ENCODE measurements around the gene CDYL2.
"Not testable (repeated sequence)": the region's sequence is repeated elsewhere in the genome, so short reads cannot be mapped to it uniquely, and the experiment has no call there.

The CDYL2 gene

DNA sequence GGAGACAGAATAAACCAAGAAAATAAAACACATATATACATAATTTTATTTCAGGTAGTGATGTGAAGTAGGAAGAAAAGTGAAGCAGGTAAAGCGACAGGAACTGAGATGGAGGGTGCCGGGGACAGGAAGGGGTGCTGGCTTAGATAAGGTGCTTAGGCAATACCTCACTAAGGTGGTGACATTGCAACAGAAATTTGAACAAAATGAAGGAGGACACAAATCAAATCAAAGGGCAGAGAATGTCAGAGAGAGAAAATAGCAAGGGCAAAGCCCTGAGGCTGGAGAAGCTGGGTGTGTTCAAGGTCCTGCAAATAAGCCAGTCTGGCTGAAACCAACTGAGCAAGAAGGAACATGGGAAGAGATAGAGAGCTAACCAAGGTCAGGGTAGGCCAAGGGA is 5.0 kb upstream of the CDYL2 start:
- no peak for DNase-seq (ENCODE audit: low read depth in 1 of 2, low spot score in 1 of 2)

DNA sequence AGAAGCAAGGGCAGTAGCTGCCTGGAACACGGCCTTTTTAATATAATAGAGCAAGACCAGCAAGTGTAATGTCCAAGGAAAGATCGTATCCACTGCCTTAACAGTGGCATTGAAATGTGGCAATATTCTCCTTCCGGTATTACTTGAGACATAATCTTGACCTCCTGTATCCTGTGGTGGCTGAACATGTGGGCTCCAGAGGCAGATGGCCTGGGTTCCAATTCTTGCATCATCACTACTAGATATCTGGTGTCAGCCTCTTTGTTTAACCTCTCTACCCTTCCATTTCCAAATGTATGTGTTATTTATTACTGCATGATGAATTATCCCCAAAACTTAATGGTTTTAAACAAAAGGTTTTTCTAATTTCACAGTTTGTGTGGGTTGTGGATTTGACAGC is 3.5 kb upstream of the CDYL2 start:
- no peak for DNase-seq (ENCODE audit: low read depth in 1 of 2, low spot score in 1 of 2)

DNA sequence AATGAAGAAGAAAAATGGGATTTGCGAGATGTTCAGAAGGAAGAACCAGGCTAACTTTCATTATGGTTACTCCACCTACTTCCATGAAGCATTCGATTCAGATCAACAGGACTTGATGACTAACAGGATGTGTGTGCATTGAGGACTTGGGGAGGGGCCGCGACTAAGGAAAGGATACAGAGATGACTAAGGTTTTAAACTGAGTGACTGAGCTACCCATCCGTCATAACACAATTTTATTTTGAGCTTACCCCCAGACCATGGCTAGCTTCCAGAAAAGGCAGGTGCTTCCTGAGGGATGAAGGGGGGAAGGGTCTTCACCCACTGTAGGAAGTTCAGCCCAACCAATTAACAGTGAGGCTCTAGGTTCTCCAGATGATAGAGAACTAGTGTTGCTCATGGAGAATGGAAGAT is 2.5 kb upstream of the CDYL2 start:
- peak; percentile 8 to 17 for DNase-seq (ENCODE audit: low read depth in 1 of 2, low spot score in 1 of 2)

DNA sequence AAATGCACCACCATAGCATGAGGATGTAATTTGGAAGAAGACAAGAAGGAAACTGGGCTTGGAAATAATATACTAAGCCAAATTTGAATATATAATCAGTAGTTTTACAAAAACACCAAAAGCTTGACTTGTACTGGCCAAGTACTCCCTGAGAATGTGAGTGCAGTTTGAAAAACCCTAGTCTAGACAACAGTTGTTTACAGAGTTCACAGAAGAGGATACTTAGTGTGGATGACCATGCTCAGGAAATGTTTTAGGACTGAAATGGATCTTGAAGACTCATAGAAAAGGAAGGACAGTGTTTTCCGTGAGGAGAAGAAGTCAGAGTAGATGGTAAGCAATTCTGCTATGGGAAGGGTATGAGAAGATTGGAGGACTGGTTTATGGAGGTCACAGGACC is 1.9 kb upstream of the CDYL2 start:
- no peak for DNase-seq (ENCODE audit: low read depth in 1 of 2, low spot score in 1 of 2)

DNA sequence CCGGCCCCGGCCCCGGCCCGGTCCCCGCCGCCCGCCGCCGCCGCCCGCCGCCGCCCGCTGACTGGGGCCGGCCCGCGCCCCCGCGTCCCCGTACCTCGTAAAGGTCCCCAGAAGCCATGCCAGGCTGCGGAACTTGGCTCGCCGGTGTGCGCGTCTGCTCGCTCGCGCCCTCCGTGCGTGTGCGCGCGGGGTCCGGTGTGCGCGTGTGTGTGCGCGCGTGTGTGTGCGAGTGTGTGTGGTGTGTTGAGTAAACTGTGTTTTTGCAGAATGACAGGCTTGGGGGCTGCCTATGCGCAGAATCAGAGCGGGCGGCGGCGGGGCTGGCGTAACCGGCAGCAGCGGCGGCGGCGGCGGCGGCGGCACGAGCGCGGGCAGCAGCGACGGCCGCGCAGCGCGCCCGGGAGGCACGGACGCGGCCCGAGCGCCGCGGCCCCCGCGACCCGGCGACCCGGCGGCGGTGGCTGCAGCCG is 307 bp downstream of the CDYL2 start:
- DNase-seq (ENCODE audit: low read depth in 1 of 2, low spot score in 1 of 2): peak; percentile 33 to 50

DNA sequence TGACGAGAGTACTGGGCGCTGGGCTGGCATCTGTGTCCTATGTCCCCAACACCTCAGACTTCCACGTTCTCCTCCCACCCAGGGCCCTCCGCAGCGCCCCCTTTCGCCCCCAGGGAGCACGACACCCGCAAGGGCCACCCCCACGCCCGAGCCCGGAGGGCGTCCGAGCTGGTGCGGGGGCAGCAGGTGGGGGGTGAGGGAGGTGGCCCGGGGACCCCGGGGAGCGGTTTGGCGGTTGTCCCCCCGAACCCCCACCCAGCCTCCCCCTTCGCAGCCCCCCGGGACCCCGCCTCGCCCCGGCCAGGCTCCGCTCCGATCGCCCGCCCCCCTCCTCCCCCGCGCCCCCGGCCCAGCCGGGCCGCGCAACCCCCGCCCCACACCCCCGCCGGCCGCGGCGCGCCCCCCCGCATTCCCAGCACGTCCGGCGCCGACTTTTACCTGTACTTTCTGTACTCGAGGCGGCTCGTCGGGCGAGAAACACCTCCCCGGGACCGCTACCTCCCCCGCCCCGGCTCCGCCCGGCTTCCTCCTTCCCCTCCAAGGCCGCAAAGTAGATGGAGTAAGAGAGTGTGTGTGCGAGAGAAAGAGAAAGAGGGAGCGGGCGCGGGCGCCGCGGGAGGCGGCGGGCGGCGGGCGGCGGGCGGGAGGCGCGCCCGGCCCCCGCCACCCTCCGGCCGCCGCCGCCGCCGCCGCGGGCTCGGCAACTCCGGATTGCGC is 901 bp downstream of the CDYL2 start:
- DNase-seq (ENCODE audit: low read depth in 1 of 2, low spot score in 1 of 2): peak; percentile 18 to 33

DNA sequence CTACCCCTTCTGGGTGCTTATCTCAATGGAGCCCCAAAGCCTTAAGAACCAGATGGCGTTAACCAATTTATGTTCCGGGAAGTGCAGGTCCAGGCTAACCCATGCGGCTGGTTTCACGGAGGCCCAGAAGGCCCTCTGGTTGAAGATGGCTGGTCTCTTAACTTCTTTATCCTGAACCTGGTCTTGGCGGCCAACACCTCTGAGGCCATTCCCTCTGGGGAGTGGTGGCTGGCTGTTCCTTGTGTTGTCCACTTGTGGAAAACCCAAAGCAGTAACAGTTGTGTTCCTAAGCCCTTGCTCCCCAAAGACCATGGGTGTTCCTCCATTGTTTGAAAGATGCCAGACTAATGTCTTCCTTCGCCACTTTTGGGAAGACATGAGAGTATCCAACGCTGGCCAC is 1.5 kb downstream of the CDYL2 start:
- DNase-seq (ENCODE audit: low read depth in 1 of 2, low spot score in 1 of 2): no peak

DNA sequence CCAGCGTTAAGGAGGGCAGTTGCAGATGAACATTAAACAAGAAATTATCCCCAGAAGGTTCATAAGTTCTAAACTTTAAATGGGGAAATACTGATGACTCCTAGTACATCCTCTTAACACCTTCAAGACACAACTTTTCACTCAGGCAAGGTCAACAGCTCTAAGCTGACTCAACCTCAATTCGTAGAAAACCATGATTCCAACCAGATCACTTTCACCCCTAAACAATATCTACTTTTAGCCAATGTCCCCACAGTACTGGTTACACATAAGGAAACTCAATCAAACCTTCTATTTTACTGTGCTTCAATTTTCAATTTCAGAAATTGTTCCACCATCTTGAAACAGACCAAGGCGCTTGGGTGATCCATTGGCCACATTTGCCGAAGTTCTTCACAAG is 2.3 kb downstream of the CDYL2 start:
- no peak for DNase-seq (ENCODE audit: low read depth in 1 of 2, low spot score in 1 of 2)

DNA sequence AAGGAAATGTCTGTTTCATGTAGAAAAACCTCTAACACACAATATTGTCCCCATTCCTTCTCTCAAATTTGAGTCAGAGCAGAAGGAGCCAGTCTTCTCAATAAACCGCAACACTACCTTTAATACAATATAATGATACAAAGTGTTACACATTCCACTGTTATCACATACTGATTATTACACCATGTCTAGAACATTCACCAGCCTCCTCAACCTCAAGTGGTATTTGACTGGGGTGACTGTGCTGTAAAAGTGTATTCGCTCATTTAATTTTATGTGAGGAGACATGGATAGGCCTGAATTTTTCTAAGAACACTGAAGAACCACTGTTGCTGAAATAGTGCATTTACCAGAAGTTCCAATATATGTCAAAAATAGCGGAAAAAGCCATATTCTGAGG is 10.3 kb downstream of the CDYL2 start:
- DNase-seq (ENCODE audit: low read depth in 1 of 2, low spot score in 1 of 2): no peak

DNA sequence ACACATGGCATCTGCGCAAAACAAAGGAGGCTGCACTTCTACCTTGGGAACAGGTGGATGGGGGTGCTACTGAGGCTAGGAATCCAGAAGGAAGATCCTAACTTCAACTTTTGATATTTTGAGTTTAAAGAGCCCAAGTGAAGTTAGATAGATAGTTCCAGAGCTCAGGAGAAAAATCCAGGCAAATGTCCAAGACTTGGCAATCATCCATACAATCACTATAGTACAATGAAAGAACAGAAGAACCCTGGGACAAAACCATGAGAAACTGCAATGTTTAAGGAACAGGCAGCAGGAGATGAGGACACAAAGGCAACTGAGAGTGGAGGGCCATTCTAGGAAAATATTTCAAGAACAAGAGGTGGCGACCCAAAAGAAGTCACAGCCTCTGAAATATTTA is 12.4 kb downstream of the CDYL2 start:
- DNase-seq (ENCODE audit: low read depth in 1 of 2, low spot score in 1 of 2): no peak

DNA sequence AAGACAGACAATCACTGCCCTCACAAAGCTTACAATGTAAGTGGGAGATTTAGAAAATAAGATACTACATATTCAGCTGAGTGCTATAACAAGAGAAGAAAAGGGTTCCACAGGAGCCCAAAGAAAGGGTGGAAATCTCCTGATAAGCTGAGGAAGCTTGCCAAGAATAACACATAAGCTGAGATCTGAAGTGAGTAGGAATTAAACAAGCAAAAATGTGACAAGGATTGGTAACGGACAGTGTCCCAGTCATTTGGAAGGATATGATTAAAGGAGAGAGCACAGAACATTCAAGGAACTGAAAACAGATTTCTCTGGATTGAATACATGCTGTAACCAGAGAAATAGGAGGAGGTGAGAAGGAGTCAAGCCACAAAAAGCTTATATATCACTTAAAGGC is 13.0 kb downstream of the CDYL2 start:
- DNase-seq (ENCODE audit: low read depth in 1 of 2, low spot score in 1 of 2): no peak

DNA sequence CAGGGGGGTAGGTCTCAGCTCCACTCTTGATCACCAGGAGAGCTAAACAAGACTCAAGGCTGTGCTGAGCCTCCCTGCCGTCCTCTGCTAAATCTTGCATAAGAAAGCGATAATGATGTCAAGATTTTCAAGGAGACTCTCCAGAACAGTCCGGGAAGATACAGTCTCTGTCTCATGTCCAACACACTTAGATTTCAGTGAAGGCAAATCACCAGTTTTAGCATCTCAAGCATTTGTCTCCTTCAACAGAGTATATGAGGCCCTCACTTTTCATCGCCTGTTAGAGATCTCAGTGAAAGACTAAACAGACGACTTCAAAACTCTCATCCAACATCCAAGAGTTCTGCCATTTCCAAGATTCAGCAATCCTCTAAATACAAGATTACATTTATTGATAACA is 13.6 kb downstream of the CDYL2 start:
- no peak for DNase-seq (ENCODE audit: low read depth in 1 of 2, low spot score in 1 of 2)

DNA sequence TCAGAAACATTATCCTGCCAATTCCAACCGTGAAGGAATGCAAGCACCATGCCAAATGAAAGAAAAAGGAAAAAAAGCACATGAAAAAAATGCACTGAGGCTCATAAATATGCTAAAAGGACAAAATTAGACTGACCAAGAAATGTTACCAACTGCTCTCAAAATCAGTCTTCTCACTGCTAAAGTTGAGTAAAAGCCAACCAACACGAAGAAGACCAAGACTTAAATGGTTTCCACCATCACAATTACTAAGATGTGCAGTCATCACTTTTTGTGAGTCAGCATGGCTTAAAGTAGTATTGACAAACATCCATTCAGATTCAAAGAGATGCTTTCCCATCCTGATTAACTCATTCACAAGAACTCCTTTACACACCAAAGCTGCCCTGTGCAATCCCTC is 16.4 kb downstream of the CDYL2 start:
- DNase-seq (ENCODE audit: low read depth in 1 of 2, low spot score in 1 of 2): no peak

DNA sequence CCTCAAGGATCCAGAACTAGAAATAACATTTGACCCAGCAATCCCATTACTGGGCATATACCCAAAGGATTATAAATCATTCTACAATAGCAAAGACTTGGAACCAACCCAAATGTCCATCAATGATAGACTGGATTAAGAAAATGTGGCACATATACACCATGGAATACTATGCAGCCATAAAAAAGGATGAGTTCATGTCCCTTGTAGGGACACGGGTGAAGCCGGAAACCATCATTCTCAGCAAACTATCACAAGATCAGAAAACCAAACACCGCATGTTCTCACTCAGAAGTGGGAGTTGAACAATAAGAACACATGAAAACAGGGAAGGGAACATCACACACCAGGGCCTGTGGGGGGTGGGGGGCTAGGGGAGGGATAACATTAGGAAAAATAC is 17.8 kb downstream of the CDYL2 start:
- not testable (repeated sequence) for DNase-seq (ENCODE audit: low read depth in 1 of 2, low spot score in 1 of 2)

DNA sequence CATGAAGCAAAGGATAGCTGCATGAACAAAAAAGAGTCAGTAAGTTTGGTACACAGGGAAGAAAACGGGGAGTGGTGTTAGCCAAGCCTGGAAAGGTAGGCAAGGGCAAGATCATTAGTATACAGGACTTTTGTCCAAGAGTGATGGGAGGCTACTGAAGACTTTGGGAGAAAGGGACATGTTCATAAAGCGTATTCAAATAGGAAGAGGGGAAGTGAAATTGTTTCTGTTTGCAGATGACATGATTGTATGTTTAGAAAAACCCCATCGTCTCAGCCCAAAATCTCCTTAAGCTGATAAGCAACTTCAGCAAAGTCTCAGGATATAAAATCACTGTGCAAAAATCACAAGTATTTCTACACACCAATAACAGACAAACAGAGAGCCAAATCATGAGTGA is 19.4 kb downstream of the CDYL2 start:
- no peak for DNase-seq (ENCODE audit: low read depth in 1 of 2, low spot score in 1 of 2)

DNA sequence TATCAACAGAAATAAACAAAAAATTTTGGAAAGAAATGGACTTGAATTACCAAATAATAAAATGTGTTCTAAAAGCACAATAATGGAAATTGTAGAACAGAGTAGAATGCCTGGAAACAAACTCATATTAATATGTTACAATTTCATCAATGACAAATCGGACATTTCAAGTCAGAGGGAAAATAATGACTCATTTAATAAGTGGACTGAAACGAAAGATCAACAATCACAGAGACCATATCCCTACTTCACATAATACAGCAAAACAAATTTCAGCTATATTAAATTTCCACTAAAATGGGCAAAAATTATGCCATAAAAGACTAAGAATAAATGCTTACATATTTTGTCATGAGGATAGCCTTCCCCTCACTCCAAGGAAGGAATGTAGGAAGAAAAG is 25.7 kb downstream of the CDYL2 start:
- DNase-seq (ENCODE audit: low read depth in 1 of 2, low spot score in 1 of 2): no peak

DNA sequence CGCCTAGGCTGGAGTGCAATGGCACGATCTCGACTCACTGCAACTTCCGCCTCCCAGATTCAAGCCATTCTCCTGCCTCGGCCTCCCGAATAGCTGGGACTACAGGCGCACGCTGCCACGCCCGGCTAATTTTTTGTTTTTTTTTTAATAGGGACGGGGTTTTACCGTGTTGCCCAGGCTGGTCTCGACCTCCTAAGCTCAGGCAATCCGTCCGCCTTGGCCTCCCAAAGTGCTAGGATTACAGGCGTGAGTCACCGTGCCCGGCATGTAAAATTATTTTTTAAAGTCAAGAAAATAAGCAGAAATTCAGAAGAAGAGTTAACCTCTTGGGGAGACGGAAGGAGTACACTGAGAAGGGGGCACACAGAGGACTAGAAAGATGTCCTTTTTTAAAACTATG is 27.5 kb downstream of the CDYL2 start:
- no peak for DNase-seq (ENCODE audit: low read depth in 1 of 2, low spot score in 1 of 2)

DNA sequence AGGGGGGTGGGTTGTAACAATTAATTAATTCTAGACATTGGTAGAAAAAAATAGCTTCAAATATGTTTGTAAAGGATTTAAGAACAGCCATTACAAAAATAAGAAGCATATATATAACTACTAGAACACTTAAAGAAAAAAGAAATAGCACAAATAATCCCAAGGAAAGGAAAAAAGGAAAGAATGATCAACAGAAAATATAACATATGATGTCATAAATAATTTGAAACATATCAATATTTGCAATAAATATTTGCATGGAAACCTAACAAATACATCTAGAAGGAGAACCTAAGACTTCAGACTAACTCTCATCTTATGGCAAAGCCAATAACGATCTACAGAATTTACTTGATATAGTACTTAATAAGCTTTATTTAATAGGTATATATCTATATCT is 28.9 kb downstream of the CDYL2 start:
- no peak for DNase-seq (ENCODE audit: low read depth in 1 of 2, low spot score in 1 of 2)

DNA sequence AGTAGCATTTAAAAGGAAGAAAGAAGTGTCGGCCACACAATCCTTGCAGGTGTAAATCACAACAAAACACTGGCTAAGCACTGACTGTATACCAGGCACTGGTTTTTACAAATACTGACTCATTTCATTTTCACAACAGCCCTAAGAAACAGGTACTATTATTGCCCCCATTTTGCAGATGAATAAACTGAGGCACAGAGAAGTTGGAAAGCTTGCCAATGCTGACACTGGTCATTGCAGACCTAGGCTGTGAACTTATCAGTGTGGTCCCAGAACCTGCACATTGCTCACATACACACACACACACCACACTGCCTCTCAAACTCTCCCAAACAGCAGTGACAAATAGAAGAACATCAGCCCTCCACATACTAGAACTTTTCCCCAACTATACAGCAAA is 37.6 kb downstream of the CDYL2 start:
- no peak for DNase-seq (ENCODE audit: low read depth in 1 of 2, low spot score in 1 of 2)

DNA sequence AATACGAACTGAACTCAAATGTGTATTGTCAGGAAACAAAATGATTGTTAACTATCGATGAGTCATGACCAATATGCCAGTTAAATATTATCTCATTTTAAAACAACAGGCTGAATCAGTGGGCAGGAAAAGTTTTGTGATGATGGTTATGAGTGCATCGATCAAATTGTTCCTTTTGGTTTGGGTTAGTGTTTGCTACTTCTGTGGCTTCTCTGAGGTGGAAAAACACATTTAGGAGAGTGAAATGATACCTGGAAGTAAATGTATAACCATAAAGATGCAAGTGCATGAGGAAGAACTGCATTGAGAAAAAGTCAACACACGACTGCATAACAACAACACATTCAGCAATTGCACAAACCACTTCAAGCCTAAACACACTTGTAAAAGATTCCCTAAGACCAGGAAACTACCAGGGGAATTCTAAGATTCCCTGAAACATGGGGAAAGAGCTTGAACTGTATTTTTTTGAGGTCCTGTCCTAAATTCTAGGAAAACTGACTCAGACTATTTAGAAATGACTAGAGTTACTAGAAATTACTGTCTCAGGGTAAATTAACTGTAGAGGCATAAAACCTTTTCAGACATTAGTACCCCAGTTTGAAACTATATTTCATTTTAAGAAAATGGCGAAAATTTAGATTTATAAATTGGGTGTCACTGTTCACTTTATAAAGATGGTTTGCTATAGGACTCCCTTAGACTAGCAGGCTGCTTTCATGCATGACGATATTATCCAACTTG is 44.8 kb downstream of the CDYL2 start:
- DNase-seq (ENCODE audit: low read depth in 1 of 2, low spot score in 1 of 2): no peak

DNA sequence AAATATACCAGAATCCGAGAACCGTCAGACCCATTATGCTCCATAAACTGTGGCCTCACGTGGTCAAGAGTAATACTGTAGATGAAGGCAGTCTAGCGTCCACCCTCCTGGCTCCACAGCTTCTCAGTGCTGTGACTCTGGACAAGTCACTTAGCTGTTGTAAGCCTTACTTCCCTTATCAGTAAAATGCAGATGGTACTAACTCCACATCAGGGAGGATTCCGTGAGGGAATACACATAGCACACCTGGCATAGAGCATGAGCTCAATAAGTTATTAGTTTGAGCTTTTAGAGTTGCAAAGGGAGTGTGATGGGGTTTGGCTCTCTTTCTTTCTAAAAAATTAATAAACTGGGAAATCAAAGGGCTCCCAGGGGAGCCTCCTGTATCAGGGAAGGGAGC is 49.9 kb downstream of the CDYL2 start:
- DNase-seq (ENCODE audit: low read depth in 1 of 2, low spot score in 1 of 2): no peak

DNA sequence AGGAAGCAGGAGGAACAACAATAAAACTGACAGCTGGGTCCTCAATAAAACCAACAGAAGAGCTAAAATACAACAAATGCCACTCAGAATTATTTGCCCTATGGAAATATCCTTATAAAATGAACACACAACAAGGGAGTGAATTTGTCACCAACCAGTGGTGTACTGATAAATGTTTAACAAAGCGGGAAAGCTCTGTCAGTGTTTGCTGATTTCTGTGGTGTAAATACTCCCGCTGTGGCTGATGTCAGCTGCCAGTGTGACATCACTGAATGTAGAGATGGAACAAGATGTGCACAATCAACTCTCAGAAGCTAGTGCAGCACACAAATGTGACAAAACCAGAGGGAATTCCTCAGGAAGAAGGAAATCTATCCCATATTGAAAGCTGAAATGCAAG is 51.9 kb downstream of the CDYL2 start:
- DNase-seq (ENCODE audit: low read depth in 1 of 2, low spot score in 1 of 2): no peak

DNA sequence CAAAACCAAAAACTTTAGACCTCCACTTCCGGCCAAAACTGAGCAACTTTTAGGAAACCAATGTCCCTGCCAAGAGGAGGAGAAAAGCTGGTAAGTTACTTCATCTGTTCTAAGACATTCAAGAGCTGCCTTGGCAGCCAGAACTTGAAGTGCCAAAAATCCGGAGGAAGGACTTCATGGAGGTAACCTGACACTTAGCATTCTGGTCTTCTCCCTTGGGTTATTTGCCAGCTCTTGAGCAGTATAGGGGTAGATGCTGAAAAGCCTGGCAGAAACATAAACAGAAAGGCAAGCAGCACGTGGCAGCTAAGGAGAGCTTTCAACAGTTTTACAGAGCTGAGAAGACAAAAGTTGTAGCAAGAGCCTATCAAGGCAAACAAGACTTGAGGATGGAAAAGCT is 53.2 kb downstream of the CDYL2 start:
- DNase-seq (ENCODE audit: low read depth in 1 of 2, low spot score in 1 of 2): no peak
